Measurements from ENCODE around the gene MCCD1.

GRCh38 chr6:31534011-31534410, 5.2 kb downstream of the MCCD1 start:
- TF ChIP-seq, protein P1, sequence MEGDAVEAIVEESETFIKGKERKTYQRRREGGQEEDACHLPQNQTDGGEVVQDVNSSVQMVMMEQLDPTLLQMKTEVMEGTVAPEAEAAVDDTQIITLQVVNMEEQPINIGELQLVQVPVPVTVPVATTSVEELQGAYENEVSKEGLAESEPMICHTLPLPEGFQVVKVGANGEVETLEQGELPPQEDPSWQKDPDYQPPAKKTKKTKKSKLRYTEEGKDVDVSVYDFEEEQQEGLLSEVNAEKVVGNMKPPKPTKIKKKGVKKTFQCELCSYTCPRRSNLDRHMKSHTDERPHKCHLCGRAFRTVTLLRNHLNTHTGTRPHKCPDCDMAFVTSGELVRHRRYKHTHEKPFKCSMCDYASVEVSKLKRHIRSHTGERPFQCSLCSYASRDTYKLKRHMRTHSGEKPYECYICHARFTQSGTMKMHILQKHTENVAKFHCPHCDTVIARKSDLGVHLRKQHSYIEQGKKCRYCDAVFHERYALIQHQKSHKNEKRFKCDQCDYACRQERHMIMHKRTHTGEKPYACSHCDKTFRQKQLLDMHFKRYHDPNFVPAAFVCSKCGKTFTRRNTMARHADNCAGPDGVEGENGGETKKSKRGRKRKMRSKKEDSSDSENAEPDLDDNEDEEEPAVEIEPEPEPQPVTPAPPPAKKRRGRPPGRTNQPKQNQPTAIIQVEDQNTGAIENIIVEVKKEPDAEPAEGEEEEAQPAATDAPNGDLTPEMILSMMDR (tag by site-specific recombination; IDR thresholded peaks at IDR 0.05) = no peak
- TF ChIP-seq SALL2 (tag by site-specific recombination; IDR thresholded peaks at IDR 0.05; ENCODE audit: borderline replicate concordance) = no peak
- TF ChIP-seq KLF16 (tag by site-specific recombination; IDR thresholded peaks at IDR 0.05) = no peak
- no peak for TF ChIP-seq ZNF792 (tag by site-specific recombination; IDR thresholded peaks at IDR 0.05)
- TF ChIP-seq REST (tag by site-specific recombination; IDR thresholded peaks at IDR 0.05) = no peak
- TF ChIP-seq, protein P2, sequence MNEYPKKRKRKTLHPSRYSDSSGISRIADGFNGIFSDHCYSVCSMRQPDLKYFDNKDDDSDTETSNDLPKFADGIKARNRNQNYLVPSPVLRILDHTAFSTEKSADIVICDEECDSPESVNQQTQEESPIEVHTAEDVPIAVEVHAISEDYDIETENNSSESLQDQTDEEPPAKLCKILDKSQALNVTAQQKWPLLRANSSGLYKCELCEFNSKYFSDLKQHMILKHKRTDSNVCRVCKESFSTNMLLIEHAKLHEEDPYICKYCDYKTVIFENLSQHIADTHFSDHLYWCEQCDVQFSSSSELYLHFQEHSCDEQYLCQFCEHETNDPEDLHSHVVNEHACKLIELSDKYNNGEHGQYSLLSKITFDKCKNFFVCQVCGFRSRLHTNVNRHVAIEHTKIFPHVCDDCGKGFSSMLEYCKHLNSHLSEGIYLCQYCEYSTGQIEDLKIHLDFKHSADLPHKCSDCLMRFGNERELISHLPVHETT (tag by site-specific recombination; IDR thresholded peaks at IDR 0.05) = no peak
- TF ChIP-seq ZBTB7A (tag by site-specific recombination; IDR thresholded peaks at IDR 0.05; ENCODE audit: low read depth) = no peak
- no peak for TF ChIP-seq ZNF350 (tag by site-specific recombination; IDR thresholded peaks at IDR 0.05)
- TF ChIP-seq YY1 (tag by site-specific recombination; IDR thresholded peaks at IDR 0.05) = no peak
- no peak for TF ChIP-seq ZNF830 (tag by site-specific recombination; IDR thresholded peaks at IDR 0.05; ENCODE audit: low read depth)
